Renal cortex interstitium (tissue), 15 donors: ENCODE data around the gene UNC93B1. TPM values are rescaled to one million over a fixed set of nuclear protein-coding genes. Genes with fewer than 3 reads are reported as not detected.

Source experiments
- DNase-seq, 11 donors: peaks; one replicate each; pipeline ENCODE4 v3.0.0-alpha.2; 2013; ENCODE audit warnings: low read depth in 9 of 11, low spot score in 4 of 11; ENCODE audit errors: extremely low read depth in 1 of 11
- long read RNA-seq, 16 experiments: transcript quantifications; one replicate each; lab custom pipeline, GENCODE V29; 2026
- polyA plus RNA-seq, 3 donors: library from polyadenylated mRNA; unstranded; fragments of 120-200 nt; gene quantifications; one replicate each; pipeline ENCODE4 v1.2.1, GENCODE V29; 2013; ENCODE audit not compliant: insufficient read length in 3 of 3

Gene UNC93B1, protein sequence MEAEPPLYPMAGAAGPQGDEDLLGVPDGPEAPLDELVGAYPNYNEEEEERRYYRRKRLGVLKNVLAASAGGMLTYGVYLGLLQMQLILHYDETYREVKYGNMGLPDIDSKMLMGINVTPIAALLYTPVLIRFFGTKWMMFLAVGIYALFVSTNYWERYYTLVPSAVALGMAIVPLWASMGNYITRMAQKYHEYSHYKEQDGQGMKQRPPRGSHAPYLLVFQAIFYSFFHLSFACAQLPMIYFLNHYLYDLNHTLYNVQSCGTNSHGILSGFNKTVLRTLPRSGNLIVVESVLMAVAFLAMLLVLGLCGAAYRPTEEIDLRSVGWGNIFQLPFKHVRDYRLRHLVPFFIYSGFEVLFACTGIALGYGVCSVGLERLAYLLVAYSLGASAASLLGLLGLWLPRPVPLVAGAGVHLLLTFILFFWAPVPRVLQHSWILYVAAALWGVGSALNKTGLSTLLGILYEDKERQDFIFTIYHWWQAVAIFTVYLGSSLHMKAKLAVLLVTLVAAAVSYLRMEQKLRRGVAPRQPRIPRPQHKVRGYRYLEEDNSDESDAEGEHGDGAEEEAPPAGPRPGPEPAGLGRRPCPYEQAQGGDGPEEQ
- polyA plus RNA-seq, result 10 to 100 TPM in 2 of 3 donors, 1 to 10 TPM in 1; 7.3 to 14.6 (median 10.5) TPM
- long read RNA-seq, donor 1, partial matches to known transcripts, result 0 of 4 reads
- long read RNA-seq, donor 1, other reads (novel, unspliced or antisense), result 0 of 4 reads
- long read RNA-seq, donor 2, partial matches to known transcripts, result 0 of 4 reads
- long read RNA-seq, donor 2, other reads (novel, unspliced or antisense), result 0 of 4 reads
- long read RNA-seq, donor 3, partial matches to known transcripts, result 0 of 3 reads
- long read RNA-seq, donor 3, other reads (novel, unspliced or antisense), result 0 of 3 reads
- long read RNA-seq, donor 4, partial matches to known transcripts, result 0 of 2 reads
- long read RNA-seq, donor 4, other reads (novel, unspliced or antisense), result 0 of 2 reads
- long read RNA-seq, donor 5, result 0 reads
- long read RNA-seq, donor 6, partial matches to known transcripts, result 0 of 3 reads
- long read RNA-seq, donor 6, other reads (novel, unspliced or antisense), result 0 of 3 reads
- long read RNA-seq, donor 7, partial matches to known transcripts, result 0 of 2 reads
- long read RNA-seq, donor 7, other reads (novel, unspliced or antisense), result 0 of 2 reads
- long read RNA-seq, donor 8, partial matches to known transcripts, result 0 of 5 reads
- long read RNA-seq, donor 8, other reads (novel, unspliced or antisense), result 0 of 5 reads
- long read RNA-seq, donor 9, partial matches to known transcripts, result 0 of 5 reads
- long read RNA-seq, donor 9, other reads (novel, unspliced or antisense), result 0 of 5 reads
- long read RNA-seq, donor 10, partial matches to known transcripts, result 0 of 2 reads
- long read RNA-seq, donor 10, other reads (novel, unspliced or antisense), result 0 of 2 reads
- long read RNA-seq, donor 11, partial matches to known transcripts, result 0 of 2 reads
- long read RNA-seq, donor 11, other reads (novel, unspliced or antisense), result 0 of 2 reads
- long read RNA-seq, donor 12, result 0 reads
- long read RNA-seq, donor 13, result 0 reads
- long read RNA-seq, donor 14, partial matches to known transcripts, result 0 of 4 reads
- long read RNA-seq, donor 14, other reads (novel, unspliced or antisense), result 0 of 4 reads
- long read RNA-seq, donor 15, result 0 reads
- long read RNA-seq, donor 16, transcript UNC93B1-201 (11 exons, 2,316 nt), result major isoform, 13 of 19 reads
- long read RNA-seq, donor 16, partial matches to known transcripts, result 5 of 19 reads
- long read RNA-seq, donor 16, other reads (novel, unspliced or antisense), result 0 of 19 reads

DNA sequence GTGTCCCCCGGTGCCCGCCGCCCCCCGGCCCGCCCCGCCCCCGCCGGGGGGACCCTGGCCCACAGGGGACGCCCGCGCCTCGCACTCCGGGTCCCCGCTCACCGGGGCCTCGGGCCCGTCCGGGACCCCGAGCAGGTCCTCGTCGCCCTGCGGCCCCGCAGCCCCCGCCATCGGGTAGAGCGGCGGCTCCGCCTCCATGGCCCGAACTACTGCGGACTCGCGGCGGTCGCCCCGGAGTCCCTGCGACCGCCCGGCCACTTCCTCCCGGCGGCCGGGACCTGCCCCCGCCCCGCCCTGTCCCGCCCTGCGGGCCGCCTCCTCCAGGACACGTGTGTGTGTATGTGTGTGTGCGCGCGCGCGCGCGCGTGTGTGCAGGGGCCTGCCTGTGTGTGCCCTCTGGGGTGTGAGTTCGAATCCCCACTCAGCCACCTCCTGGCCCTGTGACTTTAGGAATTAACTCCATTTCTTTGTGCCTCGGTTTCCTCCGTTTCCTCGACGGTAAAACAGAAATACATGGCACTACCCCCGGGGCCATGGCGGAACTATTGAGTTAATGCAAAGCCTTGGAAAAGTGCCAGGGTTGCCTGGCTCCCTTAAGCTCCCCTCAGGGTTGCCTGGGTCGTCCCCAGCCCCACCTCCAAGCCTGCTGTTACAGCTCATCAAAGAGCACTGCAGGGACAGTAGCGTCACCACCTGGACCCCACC is at the start of gene UNC93B1:
Gene UNC93B1 (minus strand): TSS at position 252 of the 705 bp plus-strand sequence. CDS start 54 bp downstream, at position 198.
- peak in 7 of 11 donors; percentile 41 to 65 (median 59) for DNase-seq

DNA sequence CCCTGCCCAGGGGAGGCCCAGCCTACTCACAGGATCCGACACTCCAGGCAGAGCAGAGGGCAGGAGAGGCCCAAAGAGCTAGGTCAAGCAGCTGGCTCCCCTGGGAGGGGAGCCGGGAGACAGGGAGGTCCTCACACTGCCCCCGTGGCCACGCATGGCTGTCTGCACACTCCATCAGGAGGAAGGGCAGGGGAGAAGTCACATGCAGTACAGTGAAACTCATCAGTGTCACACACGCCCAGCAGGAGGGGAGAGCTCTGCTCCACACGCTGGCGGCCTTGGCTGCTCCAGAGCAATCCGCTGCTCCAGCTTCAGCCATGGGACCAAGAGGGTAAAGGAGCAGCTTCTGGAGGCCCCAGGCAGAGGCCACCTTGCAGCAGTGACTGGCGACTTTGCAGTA is 49.2 kb upstream of the UNC93B1 start:
- DNase-seq, result peak in 1 of 11 donors; percentile 17

DNA sequence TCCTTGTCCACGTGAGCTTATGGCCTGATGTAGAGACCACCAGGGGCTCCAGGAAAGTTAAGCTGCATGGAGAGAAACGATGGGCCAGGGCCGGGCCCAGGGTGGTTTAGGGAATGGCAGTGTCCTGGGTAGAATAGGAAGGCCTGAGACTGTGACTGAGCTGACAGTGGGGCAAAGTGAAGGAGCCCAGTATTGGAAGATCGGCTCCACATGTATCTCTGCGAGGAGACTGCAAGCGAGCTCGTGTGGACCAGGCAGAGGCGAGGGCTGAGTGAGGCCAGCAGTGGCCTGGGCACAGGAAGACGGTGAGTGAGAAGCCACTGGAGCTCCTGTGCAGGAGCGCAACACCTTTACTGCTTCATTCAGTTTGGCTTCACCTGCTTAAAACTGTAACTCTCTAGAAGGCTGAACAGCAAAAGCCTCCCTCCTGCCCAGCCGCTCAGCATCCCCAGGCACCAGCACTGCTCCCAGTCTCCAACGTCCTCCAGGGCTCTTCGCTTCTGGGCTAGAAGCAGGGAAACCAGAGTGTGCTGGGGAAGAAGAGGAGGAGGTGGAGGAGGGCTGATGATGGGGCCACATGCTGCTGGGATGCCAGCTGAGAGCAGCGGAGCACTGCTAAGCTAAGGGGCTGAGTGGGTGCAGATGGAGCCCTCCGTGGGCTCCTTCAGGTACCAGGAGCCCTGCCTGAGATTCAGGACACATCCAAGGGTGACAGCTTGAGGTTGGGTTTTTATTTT is 48.4 kb upstream of the UNC93B1 start:
- no peak for DNase-seq

DNA sequence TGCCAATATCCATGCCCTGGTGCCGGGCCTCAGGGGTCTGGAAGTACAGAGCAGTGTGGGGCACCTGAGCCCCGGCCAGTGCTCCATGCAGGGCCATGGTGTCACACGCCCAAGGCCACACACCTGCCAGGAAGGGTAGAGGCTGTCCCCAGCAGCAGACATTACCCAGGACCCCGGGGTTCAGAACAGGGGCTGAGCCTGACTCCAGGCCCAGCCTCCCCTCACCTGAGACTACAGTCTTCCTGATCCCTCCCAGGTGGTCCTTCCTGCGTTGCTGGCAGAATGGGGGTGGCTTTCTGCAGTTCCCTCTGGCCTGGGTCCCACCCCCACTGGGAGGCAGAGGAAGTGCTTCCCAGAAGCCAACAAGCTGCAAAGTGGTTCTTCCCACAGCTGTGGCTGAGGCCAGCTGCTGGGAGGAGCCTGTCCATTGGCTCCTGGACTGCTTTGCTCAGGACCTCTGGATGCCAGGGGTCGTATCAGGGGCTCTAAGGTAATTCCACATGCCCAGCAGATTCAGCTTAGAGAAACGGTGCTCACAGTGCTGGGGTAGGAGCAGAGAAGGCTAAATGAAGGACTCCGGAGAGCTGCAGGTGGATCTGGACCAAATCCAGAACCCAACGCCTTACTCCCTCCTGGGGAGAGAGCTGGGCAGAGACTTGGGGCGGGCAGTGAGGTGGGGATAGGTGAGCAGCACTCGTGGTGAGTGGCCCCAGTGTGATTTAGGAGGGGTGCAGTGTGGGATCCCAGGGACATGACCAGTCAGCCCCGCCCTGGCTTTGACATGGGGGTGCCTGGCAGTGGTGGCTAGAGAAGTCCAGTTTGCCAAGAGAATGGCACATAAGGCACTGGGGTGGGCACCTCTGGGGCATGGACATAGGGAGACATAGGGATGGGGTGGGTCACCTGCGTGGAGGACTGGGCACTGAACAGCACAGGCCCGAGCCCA is 47.6 kb upstream of the UNC93B1 start:
- DNase-seq, result no peak

DNA sequence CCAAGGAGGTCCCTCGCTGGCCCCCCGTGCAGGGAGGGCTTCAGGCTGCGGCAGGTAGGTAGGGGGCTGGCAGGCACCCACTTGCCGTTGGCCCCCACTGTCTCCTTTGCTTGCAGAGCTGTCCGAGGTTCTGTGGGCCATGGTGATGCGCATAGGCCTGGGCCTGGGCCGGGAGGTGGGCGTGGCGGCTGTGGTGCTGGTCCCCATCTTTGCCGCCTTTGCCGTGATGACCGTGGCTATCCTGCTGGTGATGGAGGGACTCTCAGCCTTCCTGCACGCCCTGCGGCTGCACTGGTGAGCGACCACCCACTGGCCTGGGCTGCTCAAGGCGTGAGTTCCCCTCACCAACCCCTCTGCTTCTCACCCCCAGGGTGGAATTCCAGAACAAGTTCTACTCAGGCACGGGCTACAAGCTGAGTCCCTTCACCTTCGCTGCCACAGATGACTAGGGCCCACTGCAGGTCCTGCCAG is 46.5 kb upstream of the UNC93B1 start:
- no peak for DNase-seq

DNA sequence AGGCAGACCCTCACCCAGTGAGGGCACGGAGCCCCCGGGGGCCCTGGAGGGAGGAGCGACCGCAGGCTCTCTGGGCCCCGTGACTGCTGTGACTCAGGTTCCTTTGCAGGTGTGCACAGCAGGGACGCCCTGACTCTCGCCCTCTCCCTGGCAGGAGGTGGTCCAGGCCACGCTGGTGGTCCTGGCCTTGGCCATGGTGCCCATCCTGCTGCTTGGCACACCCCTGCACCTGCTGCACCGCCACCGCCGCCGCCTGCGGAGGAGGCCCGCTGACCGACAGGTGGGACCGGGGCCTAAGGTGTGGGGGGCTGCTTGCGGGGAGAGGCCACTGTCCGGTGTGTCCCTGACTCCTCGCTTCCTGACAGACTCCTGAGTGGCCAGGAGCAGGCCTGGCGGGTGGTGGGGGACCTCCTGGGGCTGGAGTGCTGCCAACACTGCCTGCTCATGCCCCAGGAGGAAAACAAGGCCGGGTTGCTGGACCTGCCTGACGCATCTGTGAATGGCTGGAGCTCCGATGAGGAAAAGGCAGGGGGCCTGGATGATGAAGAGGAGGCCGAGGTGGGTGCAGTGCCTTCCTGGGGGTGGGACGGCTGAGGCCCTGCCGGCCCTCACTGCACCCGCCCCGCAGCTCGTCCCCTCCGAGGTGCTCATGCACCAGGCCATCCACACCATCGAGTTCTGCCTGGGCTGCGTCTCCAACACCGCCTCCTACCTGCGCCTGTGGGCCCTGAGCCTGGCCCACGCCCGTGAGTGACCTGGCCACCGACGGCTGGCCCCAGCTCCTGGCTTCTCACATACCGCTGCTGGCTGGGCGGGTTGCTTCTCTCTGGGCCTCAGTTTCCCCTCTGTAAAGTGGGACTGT is 45.8 kb upstream of the UNC93B1 start:
- no peak for DNase-seq

DNA sequence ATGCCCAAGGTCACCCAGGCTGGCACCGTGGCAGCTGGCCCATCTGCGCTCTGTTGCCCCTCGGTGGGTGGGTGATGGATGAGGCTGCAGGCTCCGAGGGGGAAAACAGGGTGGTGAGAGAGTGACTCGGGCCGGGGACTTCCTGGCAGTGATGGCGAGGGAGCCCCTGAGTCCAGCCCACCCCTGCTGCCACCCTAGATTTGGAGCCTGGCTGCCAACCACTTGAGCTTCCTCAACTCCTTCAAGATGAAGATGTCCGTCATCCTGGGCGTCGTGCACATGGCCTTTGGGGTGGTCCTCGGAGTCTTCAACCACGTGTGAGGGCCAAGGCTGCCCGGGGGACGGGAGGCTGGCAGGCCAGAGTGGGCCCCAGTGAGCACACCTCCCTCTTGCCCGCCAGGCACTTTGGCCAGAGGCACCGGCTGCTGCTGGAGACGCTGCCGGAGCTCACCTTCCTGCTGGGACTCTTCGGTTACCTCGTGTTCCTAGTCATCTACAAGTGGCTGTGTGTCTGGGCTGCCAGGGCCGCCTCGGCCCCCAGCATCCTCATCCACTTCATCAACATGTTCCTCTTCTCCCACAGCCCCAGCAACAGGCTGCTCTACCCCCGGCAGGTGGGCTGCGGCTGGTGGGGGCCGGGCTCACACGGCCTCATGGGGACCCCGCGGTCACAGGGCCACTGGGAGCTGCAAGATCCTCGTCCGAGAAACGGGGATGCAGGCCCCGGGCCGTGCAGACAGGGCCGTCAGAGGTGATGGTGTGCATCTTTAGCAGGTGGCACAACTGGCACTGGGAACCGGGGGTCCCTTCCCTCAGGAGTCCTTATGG is 45.0 kb upstream of the UNC93B1 start:
- DNase-seq, result no peak

DNA sequence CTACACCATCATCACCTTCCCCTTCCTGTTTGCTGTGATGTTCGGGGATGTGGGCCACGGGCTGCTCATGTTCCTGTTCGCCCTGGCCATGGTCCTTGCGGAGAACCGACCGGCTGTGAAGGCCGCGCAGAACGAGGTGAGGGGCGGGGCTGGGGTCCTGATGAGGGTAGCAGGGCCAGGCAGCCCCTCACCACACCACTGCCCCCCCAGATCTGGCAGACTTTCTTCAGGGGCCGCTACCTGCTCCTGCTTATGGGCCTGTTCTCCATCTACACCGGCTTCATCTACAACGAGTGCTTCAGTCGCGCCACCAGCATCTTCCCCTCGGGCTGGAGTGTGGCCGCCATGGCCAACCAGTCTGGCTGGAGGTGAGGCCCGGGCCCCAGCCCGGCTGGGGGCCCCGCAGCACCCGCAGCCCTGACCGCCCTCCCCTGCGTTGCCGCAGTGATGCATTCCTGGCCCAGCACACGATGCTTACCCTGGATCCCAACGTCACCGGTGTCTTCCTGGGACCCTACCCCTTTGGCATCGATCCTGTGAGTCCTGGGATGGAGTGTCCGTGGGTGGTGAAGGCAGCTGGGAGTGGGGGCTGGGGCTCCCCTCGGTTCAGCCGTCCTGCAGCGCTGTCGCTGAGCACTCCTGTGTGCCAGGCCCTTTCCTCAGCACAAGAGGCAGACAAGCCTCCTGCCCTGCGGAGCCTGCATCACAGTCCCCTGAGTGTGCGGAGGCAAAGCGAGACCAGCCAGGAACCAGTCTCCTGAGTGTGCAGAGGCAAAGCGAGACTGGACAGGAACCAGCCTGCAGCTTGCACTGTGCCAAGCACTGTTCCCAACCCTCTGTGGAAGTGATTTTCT is 43.8 kb upstream of the UNC93B1 start:
- DNase-seq, result no peak

DNA sequence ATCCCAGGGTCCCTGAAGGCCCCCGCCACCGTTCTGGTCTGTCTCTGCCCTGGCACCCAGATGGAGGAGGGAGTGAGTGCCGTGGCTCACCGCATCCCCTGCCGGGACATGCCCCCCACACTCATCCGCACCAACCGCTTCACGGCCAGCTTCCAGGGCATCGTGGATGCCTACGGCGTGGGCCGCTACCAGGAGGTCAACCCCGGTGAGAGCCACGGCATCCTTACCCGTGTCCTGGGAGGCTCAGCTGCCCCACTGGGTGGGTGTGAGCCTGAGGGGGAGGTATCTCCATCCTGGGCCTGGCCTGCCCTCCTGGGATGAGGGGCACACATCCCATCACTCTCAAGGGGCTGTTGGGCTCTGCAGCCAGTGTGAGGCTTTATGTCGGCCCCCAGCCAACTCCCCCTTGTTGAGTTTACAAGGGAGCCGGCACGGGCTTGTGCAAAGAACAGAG is 41.0 kb upstream of the UNC93B1 start:
- no peak for DNase-seq

DNA sequence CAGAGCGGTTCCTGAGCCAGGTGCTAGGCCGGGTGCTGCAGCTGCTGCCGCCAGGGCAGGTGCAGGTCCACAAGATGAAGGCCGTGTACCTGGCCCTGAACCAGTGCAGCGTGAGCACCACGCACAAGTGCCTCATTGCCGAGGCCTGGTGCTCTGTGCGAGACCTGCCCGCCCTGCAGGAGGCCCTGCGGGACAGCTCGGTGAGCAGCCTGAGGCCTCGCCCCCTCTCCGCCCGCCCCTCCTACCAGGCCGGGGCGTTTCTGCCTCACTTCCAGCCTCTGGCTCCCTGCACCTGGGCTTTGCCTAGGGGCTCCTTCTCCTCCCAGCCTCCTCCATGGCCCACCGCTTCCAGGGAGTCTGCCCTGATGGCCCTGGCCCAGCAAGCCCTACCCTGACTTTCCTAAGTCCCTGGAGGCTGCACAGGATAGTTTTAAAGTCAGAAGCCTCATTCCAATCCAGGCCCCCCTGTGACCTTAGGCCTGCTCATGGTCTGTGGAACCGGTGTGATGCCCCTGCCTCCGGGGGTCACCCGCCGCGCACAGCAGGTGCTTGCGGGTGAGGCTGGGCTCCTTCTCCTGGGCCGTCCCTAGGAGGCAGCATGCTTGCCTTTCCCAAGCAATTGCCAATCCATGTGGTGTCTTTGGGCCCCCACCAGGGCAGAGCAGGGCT is 40.4 kb upstream of the UNC93B1 start:
- DNase-seq, result no peak

DNA sequence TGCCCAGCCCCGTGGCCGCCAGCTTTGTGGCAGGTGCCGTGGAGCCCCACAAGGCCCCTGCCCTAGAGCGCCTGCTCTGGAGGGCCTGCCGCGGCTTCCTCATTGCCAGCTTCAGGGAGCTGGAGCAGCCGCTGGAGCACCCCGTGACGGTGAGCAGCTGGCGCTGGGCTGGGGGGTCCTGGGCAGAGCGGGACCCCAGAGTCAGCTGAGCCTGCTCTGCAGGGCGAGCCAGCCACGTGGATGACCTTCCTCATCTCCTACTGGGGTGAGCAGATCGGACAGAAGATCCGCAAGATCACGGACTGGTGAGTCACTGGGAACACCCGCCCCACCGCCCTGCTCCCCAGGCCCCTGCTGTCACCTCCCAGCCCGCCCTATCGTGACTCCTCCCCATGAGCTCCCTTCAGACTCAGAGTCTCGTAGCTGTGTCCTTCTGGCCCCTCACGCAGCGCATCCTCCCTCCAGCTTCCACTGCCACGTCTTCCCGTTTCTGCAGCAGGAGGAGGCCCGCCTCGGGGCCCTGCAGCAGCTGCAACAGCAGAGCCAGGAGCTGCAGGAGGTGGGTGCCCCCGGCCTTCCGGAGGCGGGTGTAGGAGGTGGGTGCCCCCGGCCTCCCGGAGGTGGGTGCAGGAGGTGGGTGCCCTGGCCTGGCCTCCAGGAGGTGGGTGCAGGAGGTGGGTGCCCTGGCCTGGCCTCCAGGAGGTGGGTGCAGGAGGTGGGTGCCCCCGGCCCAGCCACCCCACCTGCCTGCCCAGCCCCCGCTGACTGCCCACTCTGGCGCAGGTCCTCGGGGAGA is 39.6 kb upstream of the UNC93B1 start:
- no peak for DNase-seq

DNA sequence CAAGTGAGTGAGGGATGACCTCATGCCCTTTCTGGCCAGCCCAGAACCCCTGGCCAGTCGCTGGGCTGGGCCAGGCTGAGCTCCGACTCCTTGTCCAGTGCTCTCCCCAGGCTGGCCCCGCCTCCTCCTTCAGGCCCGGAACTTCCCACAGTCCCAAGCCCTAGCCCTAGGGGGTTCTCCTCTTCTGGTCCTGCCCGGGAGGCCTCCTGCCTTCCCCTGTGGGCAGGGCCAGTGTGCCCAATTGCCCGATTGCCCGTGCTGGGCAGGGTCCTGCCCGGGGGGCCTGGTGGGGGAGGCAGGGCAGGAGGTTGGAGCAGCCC is 39.1 kb upstream of the UNC93B1 start:
- DNase-seq, result no peak
